Parathyroid adenoma (tissue), 2 donors: ENCODE results near the gene RBBP8.
"Not testable (repeated sequence)": the region's sequence is repeated elsewhere in the genome, so short reads cannot be mapped to it uniquely, and the experiment has no call there.

Experiments used
- H2AFZ ChIP-seq: fragments of 300-600 bp; sonication (generic); one replicate; pipeline ENCODE4 v1.7.0; 2017; ENCODE audit warnings: antibody characterized with exemption, mild to moderate bottlenecking
- H3K27ac ChIP-seq: fragments of 300-600 bp; sonication (generic); one replicate; pipeline ENCODE4 v1.7.0; 2017
- H3K27me3 ChIP-seq: fragments of 300-600 bp; sonication (generic); one replicate; pipeline ENCODE4 v1.7.0; 2017; ENCODE audit warnings: low read length; ENCODE audit not compliant: control insufficient read depth, insufficient read depth
- H3K36me3 ChIP-seq: fragments of 300-600 bp; sonication (generic); one replicate; pipeline ENCODE4 v1.7.0; 2017; ENCODE audit warnings: low read length; ENCODE audit not compliant: control insufficient read depth, insufficient read depth
- H3K4me1 ChIP-seq: fragments of 300-600 bp; sonication (generic); one replicate; pipeline ENCODE4 v1.7.0; 2017; ENCODE audit warnings: control low read depth
- H3K4me2 ChIP-seq: fragments of 300-600 bp; sonication (generic); one replicate; pipeline ENCODE4 v1.7.0; 2017; ENCODE audit warnings: low read length
- H3K4me3 ChIP-seq: fragments of 300-600 bp; sonication (generic); one replicate; pipeline ENCODE4 v1.7.0; 2017; ENCODE audit warnings: low read depth, low read length
- H3K79me2 ChIP-seq: fragments of 300-600 bp; sonication (generic); one replicate; pipeline ENCODE4 v1.7.0; 2017; ENCODE audit warnings: control low read depth
- H3K9ac ChIP-seq: fragments of 300-600 bp; sonication (generic); one replicate; pipeline ENCODE4 v1.7.0; 2017; ENCODE audit warnings: mild to moderate bottlenecking
- H3K9me3 ChIP-seq: fragments of 300-600 bp; sonication (generic); one replicate; pipeline ENCODE4 v1.7.0; 2017; ENCODE audit warnings: low read length; ENCODE audit not compliant: control insufficient read depth
- TF ChIP-seq, protein P1 (sequence below): fragments of 300-600 bp; sonication (generic); IDR thresholded peaks from one replicate; pipeline ENCODE4 v1.7.0; 2017; ENCODE audit warnings: antibody characterized with exemption, mild to moderate bottlenecking
- donor health status: primary hyperparathyroidism.

RBBP8 gene

GRCh38 chr18:22933206-22933965 is at the start of gene RBBP8:
Gene RBBP8 (plus strand): TSS chr18:22933328. CDS start chr18:22936852, 3,524 bp downstream.
- H3K4me2 ChIP-seq = peak within 1 kb of the TSS; percentile 98
- peak within 1 kb of the TSS; percentile 48 for H3K9ac ChIP-seq
- H3K4me3 ChIP-seq = peak within 1 kb of the TSS; percentile 91
- peak within 1 kb of the TSS; percentile 88 for H3K27ac ChIP-seq
- TF ChIP-seq, protein P1, sequence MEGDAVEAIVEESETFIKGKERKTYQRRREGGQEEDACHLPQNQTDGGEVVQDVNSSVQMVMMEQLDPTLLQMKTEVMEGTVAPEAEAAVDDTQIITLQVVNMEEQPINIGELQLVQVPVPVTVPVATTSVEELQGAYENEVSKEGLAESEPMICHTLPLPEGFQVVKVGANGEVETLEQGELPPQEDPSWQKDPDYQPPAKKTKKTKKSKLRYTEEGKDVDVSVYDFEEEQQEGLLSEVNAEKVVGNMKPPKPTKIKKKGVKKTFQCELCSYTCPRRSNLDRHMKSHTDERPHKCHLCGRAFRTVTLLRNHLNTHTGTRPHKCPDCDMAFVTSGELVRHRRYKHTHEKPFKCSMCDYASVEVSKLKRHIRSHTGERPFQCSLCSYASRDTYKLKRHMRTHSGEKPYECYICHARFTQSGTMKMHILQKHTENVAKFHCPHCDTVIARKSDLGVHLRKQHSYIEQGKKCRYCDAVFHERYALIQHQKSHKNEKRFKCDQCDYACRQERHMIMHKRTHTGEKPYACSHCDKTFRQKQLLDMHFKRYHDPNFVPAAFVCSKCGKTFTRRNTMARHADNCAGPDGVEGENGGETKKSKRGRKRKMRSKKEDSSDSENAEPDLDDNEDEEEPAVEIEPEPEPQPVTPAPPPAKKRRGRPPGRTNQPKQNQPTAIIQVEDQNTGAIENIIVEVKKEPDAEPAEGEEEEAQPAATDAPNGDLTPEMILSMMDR = no peak
- no peaks in the 10 kb centered on the region for H3K36me3 ChIP-seq
- no peaks in the 10 kb centered on the region for H3K79me2 ChIP-seq
- H3K27me3 ChIP-seq = no peaks in the 10 kb centered on the region
- peaks cover 6% of the 10 kb centered on the region for H3K4me1 ChIP-seq
- peak within 1 kb of the TSS; percentile 95 for H2AFZ ChIP-seq
- no peaks in the 10 kb centered on the region for H3K9me3 ChIP-seq

DNA sequence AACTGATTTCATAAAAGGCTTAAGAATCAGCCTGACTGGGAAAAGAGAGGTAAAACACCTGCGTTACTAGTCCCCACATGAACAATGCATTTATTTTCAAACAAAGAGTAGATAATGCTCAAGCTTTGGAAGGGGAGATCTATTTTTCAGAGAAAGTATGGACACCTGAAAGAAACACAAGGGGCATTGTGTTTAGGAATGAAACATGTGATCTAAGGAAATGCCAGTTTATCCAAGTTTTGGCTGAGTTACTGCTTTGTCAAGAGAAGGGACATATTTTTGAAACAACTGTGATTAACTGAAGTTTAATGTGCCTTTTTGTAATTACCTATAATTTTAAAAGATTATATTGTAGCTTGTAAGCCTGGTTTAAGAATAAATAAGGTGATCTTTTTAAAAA is 49.3 kb upstream of the RBBP8 start:
- Histone ChIP-seq H2AFZ (peak overlapping the region; percentile 30), H3K4me2 (no peak overlapping the region), H3K27me3 (no peaks in the 10 kb centered on the region), H3K9me3 (no peaks in the 10 kb centered on the region), H3K9ac (no peak overlapping the region), H3K4me1 (peaks cover 5% of the 10 kb centered on the region), H3K36me3 (no peaks in the 10 kb centered on the region), H3K79me2 (no peaks in the 10 kb centered on the region), H3K4me3 (no peak overlapping the region), H3K27ac (no peak overlapping the region)
- TF ChIP-seq, protein P1 = no peak

DNA sequence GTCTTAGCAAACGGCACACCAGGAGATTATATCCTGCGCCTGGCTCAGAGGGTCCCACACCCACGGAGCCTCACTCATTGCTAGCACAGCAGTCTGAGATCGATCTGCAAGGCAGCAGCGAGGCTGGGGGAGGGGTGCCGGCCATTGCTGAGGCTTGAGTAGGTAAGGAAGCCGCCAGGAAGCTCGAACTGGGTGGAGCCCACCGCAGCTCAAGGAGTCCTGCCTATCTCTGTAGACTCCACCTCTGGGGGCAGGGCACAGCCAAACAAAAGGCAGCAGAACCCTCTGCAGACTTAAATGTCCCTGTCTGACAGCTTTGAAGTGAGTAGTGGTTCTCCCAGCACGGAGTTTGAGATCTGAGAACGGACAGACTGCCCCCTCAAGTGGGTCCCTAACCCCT is 47.4 kb upstream of the RBBP8 start:
- H3K9me3 ChIP-seq, H3K9ac ChIP-seq, H3K4me1 ChIP-seq, H3K27ac ChIP-seq, H3K4me2 ChIP-seq, H3K36me3 ChIP-seq, H3K79me2 ChIP-seq, H2AFZ ChIP-seq, H3K4me3 ChIP-seq, H3K27me3 ChIP-seq: not testable (repeated sequence)

DNA sequence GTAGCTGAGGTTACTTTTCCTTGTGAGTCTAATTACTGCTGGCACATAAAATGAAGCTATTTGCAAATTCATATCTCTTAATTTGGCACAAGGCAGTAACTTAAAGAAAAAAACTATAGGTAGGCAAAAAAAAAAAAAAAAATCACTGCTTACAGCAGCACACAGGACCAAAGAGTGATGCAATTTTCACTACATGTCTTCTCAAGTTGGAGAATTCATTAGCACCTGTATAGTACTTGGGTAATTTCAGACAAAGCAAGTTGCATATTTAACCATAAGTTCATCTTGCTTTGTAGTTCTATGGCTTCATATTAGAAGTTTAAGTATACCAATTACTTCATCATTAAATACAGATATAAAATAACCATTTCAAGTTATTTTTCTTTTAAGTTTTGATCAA is 33.7 kb upstream of the RBBP8 start:
- Histone ChIP-seq H3K27ac (no peak overlapping the region), H3K79me2 (no peaks in the 10 kb centered on the region), H2AFZ (no peak overlapping the region), H3K9me3 (no peaks in the 10 kb centered on the region), H3K36me3 (no peaks in the 10 kb centered on the region), H3K9ac (no peak overlapping the region), H3K4me1 (no peaks in the 10 kb centered on the region), H3K4me2 (no peak overlapping the region), H3K27me3 (no peaks in the 10 kb centered on the region), H3K4me3 (no peak overlapping the region)
- TF ChIP-seq, protein P1 = no peak

GRCh38 chr18:22900558-22901238 is 32.4 kb upstream of the RBBP8 start:
- no peaks in the 10 kb centered on the region for H3K79me2 ChIP-seq
- no peaks in the 10 kb centered on the region for H3K9me3 ChIP-seq
- H3K9ac ChIP-seq = no peak overlapping the region
- H3K27ac ChIP-seq = no peak overlapping the region
- no peaks in the 10 kb centered on the region for H3K36me3 ChIP-seq
- H3K4me2 ChIP-seq = peak overlapping the region; percentile 4
- H3K4me3 ChIP-seq = no peak overlapping the region
- no peaks in the 10 kb centered on the region for H3K4me1 ChIP-seq
- TF ChIP-seq, protein P1 = no peak
- no peaks in the 10 kb centered on the region for H3K27me3 ChIP-seq
- peak overlapping the region; percentile 61 for H2AFZ ChIP-seq
